Peyer's patch (tissue), 4 donors: ENCODE data around the gene OBP2B.

Experiments used
- POLR2A ChIP-seq, 2 donors: fragments of 450-650 bp; IDR thresholded peaks; one replicate each; pipeline ENCODE4 v1.5.1; 2017; ENCODE audit warnings: antibody characterized with exemption in 2 of 2, mild to moderate bottlenecking in 2 of 2, moderate library complexity in 2 of 2
- TF ChIP-seq, protein P1 (sequence below), 6 experiments: fragments of 450-650 bp in 4 of 6; fragments of 200-600 bp in 2 of 6; sonication (generic) in 1 of 6; IDR thresholded peaks; one replicate each; pipeline ENCODE4 v1.5.1; 2017 to 2019; ENCODE audit warnings: antibody characterized with exemption in 6 of 6, mild to moderate bottlenecking in 3 of 6, moderate library complexity in 1 of 6

DNA sequence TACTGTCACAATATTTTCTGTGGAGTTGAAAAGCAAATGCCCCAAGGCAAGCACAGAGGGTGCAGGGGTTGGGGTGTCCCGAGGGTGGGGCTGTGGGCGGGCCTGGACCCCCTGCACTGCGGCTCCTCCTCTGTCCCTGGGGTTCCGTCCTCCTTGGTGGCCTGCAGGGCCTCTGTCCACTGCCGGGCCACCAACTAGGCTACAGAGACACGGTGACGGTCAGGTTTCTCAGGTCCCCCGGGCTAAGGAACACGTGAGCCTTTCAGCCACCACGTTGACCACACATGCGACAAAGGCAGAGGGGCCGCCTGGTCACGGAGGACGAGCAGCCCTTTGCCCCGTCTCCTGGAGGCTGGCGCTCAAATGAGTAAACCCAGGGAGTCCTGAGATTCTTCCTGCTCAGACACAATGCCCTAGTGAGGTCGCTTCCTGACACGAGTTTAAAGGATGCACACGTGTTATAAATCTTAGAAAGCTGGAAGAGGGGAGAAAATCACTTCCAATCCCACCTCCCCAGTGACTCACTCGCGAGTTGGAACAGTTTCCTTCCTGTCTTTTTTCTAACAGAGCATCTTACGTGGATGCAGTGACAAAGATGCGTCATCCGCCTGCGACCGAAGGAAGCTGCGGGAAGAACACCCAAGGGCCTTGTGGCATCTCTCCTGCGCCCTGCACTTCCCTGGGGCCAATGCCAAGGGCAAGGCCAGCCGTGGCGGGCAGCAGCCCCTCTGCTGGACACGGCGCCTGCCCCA, 24.8 kb upstream of the OBP2B start:
- TF ChIP-seq, protein P1, sequence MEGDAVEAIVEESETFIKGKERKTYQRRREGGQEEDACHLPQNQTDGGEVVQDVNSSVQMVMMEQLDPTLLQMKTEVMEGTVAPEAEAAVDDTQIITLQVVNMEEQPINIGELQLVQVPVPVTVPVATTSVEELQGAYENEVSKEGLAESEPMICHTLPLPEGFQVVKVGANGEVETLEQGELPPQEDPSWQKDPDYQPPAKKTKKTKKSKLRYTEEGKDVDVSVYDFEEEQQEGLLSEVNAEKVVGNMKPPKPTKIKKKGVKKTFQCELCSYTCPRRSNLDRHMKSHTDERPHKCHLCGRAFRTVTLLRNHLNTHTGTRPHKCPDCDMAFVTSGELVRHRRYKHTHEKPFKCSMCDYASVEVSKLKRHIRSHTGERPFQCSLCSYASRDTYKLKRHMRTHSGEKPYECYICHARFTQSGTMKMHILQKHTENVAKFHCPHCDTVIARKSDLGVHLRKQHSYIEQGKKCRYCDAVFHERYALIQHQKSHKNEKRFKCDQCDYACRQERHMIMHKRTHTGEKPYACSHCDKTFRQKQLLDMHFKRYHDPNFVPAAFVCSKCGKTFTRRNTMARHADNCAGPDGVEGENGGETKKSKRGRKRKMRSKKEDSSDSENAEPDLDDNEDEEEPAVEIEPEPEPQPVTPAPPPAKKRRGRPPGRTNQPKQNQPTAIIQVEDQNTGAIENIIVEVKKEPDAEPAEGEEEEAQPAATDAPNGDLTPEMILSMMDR (IDR thresholded peaks at IDR 0.05) = no peak
- TF ChIP-seq POLR2A (IDR thresholded peaks at IDR 0.05) = no peak
